Loucy (cell line): ENCODE results near the gene WDR49.

Experiments used
- CTCF ChIP-seq: fragments of 200-600 bp; sonication (generic); conservative IDR thresholded peaks from 2 replicates; pipeline ENCODE4 v1.5.1; 2014; ENCODE audit warnings: mild to moderate bottlenecking, antibody characterized with exemption, low read length
- EZH2phosphoT487 ChIP-seq: fragments of 200-600 bp; IDR thresholded peaks from 2 replicates; pipeline ENCODE4 v1.6.1; 2018; ENCODE audit warnings: antibody characterized with exemption, mild to moderate bottlenecking, moderate library complexity, borderline replicate concordance

GRCh38 chr3:167453815-167454214, 199.9 kb downstream of the WDR49 start:
- TF ChIP-seq EZH2phosphoT487 (no peak), CTCF (no peak)
